Neural cell (in vitro differentiated cells): ENCODE results near the gene OR2A1.
"Not testable (repeated sequence)": the region's sequence is repeated elsewhere in the genome, so short reads cannot be mapped to it uniquely, and the experiment has no call there.

Source experiments
- CTCF ChIP-seq: fragments of 450-650 bp; IDR thresholded peaks from 2 replicates; pipeline ENCODE4 v1.5.1; 2014; ENCODE audit warnings: antibody characterized with exemption, mild to moderate bottlenecking, moderate library complexity; ENCODE audit not compliant: poor library complexity, severe bottlenecking
- EZH2 ChIP-seq: fragments of 200-600, 300-800 bp; shearing (Covaris generic), sonication (generic); IDR thresholded peaks from 2 replicates; pipeline ENCODE4 v1.6.1; 2014; ENCODE audit warnings: antibody characterized with exemption, low read length, borderline replicate concordance, mild to moderate bottlenecking; ENCODE audit not compliant: insufficient read depth, poor library complexity, severe bottlenecking
- POLR2AphosphoS5 ChIP-seq: IDR thresholded peaks from 2 replicates; pipeline ENCODE4 v1.6.1; 2012
- RAD21 ChIP-seq: fragments of 450-650 bp; conservative IDR thresholded peaks from 2 replicates; pipeline ENCODE4 v1.6.1; 2014; ENCODE audit warnings: antibody characterized with exemption, mild to moderate bottlenecking, moderate library complexity
- TAF1 ChIP-seq: IDR thresholded peaks from 2 replicates; pipeline ENCODE4 v1.6.1; 2012; ENCODE audit warnings: low read depth

GRCh38 chr7:144356185-144356584, 44.0 kb downstream of the OR2A1 start:
- TF ChIP-seq POLR2AphosphoS5, TAF1, CTCF, RAD21, EZH2: not testable (repeated sequence)
